Muscle layer of duodenum (tissue), 2 donors: ENCODE results near the gene JAKMIP2.

Experiments
- H3K27ac ChIP-seq: one replicate; pipeline ENCODE4 v1.7.0; 2013; ENCODE audit warnings: mild to moderate bottlenecking, low read length
- H3K27me3 ChIP-seq: one replicate; pipeline ENCODE4 v1.7.0; 2013; ENCODE audit warnings: low read depth, mild to moderate bottlenecking, control low read depth, low read length
- H3K36me3 ChIP-seq, 2 donors: one replicate each; pipeline ENCODE4 v1.7.0; 2013; ENCODE audit warnings: low read length in 2 of 2, control low read depth in 1 of 2, mild to moderate bottlenecking in 1 of 2; ENCODE audit not compliant: insufficient read depth in 2 of 2, control insufficient read depth in 1 of 2
- H3K4me1 ChIP-seq, 2 donors: one replicate each; pipeline ENCODE4 v1.7.0; 2013; ENCODE audit warnings: low read length in 2 of 2, mild to moderate bottlenecking in 2 of 2, control low read depth in 1 of 2, moderate library complexity in 1 of 2; ENCODE audit not compliant: insufficient read depth in 2 of 2, control insufficient read depth in 1 of 2
- H3K4me3 ChIP-seq, 2 donors: one replicate each; pipeline ENCODE4 v1.7.0; 2013; ENCODE audit warnings: low read length in 2 of 2, low read depth in 1 of 2, mild to moderate bottlenecking in 1 of 2
- H3K9me3 ChIP-seq, 2 donors: one replicate each; pipeline ENCODE4 v1.7.0; 2013; ENCODE audit warnings: low read length in 2 of 2, control low read depth in 1 of 2, mild to moderate bottlenecking in 1 of 2; ENCODE audit not compliant: control insufficient read depth in 1 of 2
- donor health status: healthy.

JAKMIP2 gene

GRCh38 chr5:147668385-147668784, 114.1 kb downstream of the JAKMIP2 start:
- H3K4me3 ChIP-seq, result no peak overlapping the region
- H3K27me3 ChIP-seq, result no peaks in the 10 kb centered on the region
- no peak overlapping the region for H3K27ac ChIP-seq
- no peaks in the 10 kb centered on the region for H3K4me1 ChIP-seq
- no peaks in the 10 kb centered on the region for H3K36me3 ChIP-seq
- H3K9me3 ChIP-seq, result no peaks in the 10 kb centered on the region

GRCh38 chr5:147667363-147667762, 115.2 kb downstream of the JAKMIP2 start:
- H3K27me3 ChIP-seq, result no peaks in the 10 kb centered on the region
- H3K27ac ChIP-seq, result no peak overlapping the region
- H3K4me3 ChIP-seq, result no peak overlapping the region
- H3K4me1 ChIP-seq, result no peaks in the 10 kb centered on the region
- H3K36me3 ChIP-seq, result no peaks in the 10 kb centered on the region
- H3K9me3 ChIP-seq, result no peaks in the 10 kb centered on the region

- no peaks in the 10 kb centered on the region for H3K9me3 ChIP-seq
- H3K27ac ChIP-seq, result no peak overlapping the region
- H3K27me3 ChIP-seq, result no peaks in the 10 kb centered on the region
Observed at GRCh38 chr5:147666419-147666818, 116.1 kb downstream of the JAKMIP2 start.

GRCh38 chr5:147661541-147661940, 121.0 kb downstream of the JAKMIP2 start:
- no peaks in the 10 kb centered on the region for H3K27me3 ChIP-seq
- H3K27ac ChIP-seq, result no peak overlapping the region
- no peaks in the 10 kb centered on the region for H3K4me1 ChIP-seq
- H3K9me3 ChIP-seq, result no peaks in the 10 kb centered on the region
- H3K4me3 ChIP-seq, result no peak overlapping the region
- peaks cover 0 to 8% of the 10 kb centered on the region in 2 donors for H3K36me3 ChIP-seq

More at GRCh38 chr5:147666419-147666818, 116.1 kb downstream of the JAKMIP2 start:
- H3K4me3 ChIP-seq, result no peak overlapping the region
- H3K4me1 ChIP-seq, result no peaks in the 10 kb centered on the region
- H3K36me3 ChIP-seq, result no peaks in the 10 kb centered on the region

- Histone ChIP-seq H3K4me3 (no peak overlapping the region), H3K9me3 (no peaks in the 10 kb centered on the region), H3K27me3 (no peaks in the 10 kb centered on the region), H3K4me1 (no peaks in the 10 kb centered on the region), H3K36me3 (peaks cover 0 to 8% of the 10 kb centered on the region in 2 donors), H3K27ac (no peak overlapping the region)
Observed at GRCh38 chr5:147659166-147659929, 123.2 kb downstream of the JAKMIP2 start.

- H3K27ac ChIP-seq, result no peak overlapping the region
Observed at GRCh38 chr5:147658293-147658932, 124.1 kb downstream of the JAKMIP2 start.

GRCh38 chr5:147648597-147648996, 133.9 kb downstream of the JAKMIP2 start:
- H3K9me3 ChIP-seq, result no peaks in the 10 kb centered on the region
- no peaks in the 10 kb centered on the region for H3K4me1 ChIP-seq
- no peak overlapping the region for H3K27ac ChIP-seq
- H3K36me3 ChIP-seq, result peaks cover 0 to 3% of the 10 kb centered on the region in 2 donors
- no peaks in the 10 kb centered on the region for H3K27me3 ChIP-seq
- H3K4me3 ChIP-seq, result no peak overlapping the region

More at GRCh38 chr5:147658293-147658932, 124.1 kb downstream of the JAKMIP2 start:
- no peaks in the 10 kb centered on the region for H3K4me1 ChIP-seq
- no peaks in the 10 kb centered on the region for H3K27me3 ChIP-seq
- H3K9me3 ChIP-seq, result no peaks in the 10 kb centered on the region
- H3K4me3 ChIP-seq, result no peak overlapping the region
- peaks cover 0 to 8% of the 10 kb centered on the region in 2 donors for H3K36me3 ChIP-seq

GRCh38 chr5:147645197-147645596, 137.3 kb downstream of the JAKMIP2 start:
- no peak overlapping the region for H3K4me3 ChIP-seq
- peaks cover 0 to 13% of the 10 kb centered on the region in 2 donors for H3K36me3 ChIP-seq
- H3K4me1 ChIP-seq, result no peaks in the 10 kb centered on the region
- H3K9me3 ChIP-seq, result no peaks in the 10 kb centered on the region
- H3K27ac ChIP-seq, result no peak overlapping the region
- no peaks in the 10 kb centered on the region for H3K27me3 ChIP-seq

GRCh38 chr5:147644460-147644859, 138.1 kb downstream of the JAKMIP2 start:
- no peak overlapping the region for H3K4me3 ChIP-seq
- no peaks in the 10 kb centered on the region for H3K4me1 ChIP-seq
- H3K36me3 ChIP-seq, result peaks cover 0 to 13% of the 10 kb centered on the region in 2 donors
- H3K27me3 ChIP-seq, result no peaks in the 10 kb centered on the region
- no peaks in the 10 kb centered on the region for H3K9me3 ChIP-seq
- H3K27ac ChIP-seq, result no peak overlapping the region

GRCh38 chr5:147643142-147643541, 139.4 kb downstream of the JAKMIP2 start:
- Histone ChIP-seq H3K36me3 (peaks cover 0 to 13% of the 10 kb centered on the region in 2 donors), H3K4me1 (no peaks in the 10 kb centered on the region), H3K4me3 (no peak overlapping the region), H3K9me3 (no peaks in the 10 kb centered on the region), H3K27ac (no peak overlapping the region), H3K27me3 (no peaks in the 10 kb centered on the region)

- Histone ChIP-seq H3K9me3 (no peaks in the 10 kb centered on the region), H3K36me3 (peaks cover 0 to 13% of the 10 kb centered on the region in 2 donors), H3K4me3 (no peak overlapping the region), H3K27ac (no peak overlapping the region), H3K27me3 (no peaks in the 10 kb centered on the region), H3K4me1 (no peaks in the 10 kb centered on the region)
Observed at GRCh38 chr5:147642666-147643065, 139.9 kb downstream of the JAKMIP2 start.
